Astrocyte of the cerebellum (primary cell): ENCODE results near the gene NAV1.
A peak's percentile ranks its signal among the peaks of the same experiment; 100 is the strongest.

Experiments used
- DNase-seq: peaks from one replicate; pipeline ENCODE4 v3.0.0-alpha.2; 2011; ENCODE audit warnings: low read depth
- H3K4me3 ChIP-seq: 2 replicates; pipeline ENCODE4 v1.5.1; 2011; ENCODE audit warnings: mild to moderate bottlenecking, low read depth, low read length, moderate library complexity
- in situ Hi-C: cut with HindIII; loops from 2 replicates; pipeline ENCODE4 v1.10.0; 2017; ENCODE audit warnings: low sequenced_read_pairs
- TF ChIP-seq, protein P1 (sequence below): IDR thresholded peaks from 2 replicates; pipeline ENCODE4 v1.5.1; 2012; ENCODE audit warnings: low read length, low read depth, moderate library complexity, mild to moderate bottlenecking; ENCODE audit errors: missing control alignments

The NAV1 gene

DNA sequence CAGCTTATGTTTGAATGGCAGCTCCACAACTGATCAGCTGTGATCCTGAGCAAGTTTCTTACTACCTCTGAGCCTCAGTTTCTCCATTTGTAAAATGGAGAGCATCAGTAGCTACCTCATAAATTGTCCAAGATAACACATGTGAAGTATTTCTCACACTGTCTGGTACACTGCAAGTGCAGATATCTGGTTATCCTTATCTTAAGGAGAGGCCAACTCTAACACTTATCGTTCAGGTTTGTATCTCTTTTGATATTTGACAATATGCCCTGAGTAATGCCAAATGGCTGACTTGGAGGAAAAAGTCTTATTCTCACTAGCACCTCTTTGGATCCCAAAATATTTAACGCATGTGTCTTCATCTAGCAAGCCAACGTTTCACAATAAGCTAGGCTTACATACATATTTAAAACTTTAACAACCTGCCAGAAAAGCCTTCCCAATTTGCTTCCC lies 34.7 kb upstream of the NAV1 start:
- peak overlapping the region; percentile 75 for H3K4me3 ChIP-seq
- no peak for DNase-seq
- in situ Hi-C loops = no loop called here
- TF ChIP-seq, protein P1, sequence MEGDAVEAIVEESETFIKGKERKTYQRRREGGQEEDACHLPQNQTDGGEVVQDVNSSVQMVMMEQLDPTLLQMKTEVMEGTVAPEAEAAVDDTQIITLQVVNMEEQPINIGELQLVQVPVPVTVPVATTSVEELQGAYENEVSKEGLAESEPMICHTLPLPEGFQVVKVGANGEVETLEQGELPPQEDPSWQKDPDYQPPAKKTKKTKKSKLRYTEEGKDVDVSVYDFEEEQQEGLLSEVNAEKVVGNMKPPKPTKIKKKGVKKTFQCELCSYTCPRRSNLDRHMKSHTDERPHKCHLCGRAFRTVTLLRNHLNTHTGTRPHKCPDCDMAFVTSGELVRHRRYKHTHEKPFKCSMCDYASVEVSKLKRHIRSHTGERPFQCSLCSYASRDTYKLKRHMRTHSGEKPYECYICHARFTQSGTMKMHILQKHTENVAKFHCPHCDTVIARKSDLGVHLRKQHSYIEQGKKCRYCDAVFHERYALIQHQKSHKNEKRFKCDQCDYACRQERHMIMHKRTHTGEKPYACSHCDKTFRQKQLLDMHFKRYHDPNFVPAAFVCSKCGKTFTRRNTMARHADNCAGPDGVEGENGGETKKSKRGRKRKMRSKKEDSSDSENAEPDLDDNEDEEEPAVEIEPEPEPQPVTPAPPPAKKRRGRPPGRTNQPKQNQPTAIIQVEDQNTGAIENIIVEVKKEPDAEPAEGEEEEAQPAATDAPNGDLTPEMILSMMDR = no peak

DNA sequence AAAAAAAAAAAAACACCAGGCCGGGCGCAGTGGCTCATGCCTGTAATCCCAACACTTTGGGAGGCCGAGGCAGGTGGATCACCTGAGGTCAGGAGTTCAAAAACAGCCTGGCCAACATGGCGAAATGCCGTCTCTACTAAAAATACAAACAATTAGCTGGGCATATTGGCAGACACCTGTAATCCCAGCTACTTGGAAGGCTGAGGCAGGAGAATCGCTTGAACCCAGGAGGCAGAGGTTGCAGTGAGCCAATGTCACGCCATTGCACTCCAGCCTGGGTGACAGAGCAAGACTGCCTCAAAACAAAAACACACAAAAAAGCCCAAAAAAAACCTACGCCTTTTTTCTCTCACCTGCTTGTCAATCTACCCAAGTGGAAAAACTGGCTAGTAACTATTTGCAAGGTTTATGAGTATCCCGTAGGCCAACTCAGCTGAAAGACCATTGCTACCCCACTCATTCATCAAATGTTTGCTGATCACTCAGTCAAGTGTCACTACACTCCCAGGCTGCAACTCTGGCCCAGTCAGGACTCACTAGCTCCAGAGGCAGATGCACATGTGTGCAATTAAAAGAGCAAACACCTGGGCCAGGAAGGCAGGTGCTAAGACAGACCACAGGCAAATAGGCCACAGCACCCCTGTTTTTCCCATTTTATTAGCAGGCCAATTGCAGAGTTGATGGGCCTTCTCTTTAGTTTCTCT lies 34.0 kb upstream of the NAV1 start:
- TF ChIP-seq, protein P1 = no peak
- in situ Hi-C loops = no loop called here
- no peak for DNase-seq
- peak overlapping the region; percentile 75 for H3K4me3 ChIP-seq

DNA sequence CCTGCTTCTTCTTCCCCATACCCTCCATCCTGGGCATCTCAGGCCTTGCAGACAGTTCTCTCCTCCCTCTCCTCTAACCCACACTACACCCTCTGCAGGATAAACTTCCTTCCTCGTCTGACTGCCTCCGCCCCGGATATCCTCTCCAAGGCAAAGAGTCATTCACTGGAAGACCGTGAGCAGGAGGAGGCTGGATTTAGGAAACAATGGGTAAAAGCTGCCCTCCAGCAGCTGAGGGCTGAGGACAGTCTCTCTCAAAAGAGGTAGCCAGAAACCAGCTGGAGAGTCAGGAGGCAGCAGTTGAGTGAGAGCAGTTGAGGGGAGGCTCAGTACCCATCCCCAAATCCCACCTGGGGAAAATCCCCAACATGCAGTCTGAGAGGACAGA lies 33.4 kb upstream of the NAV1 start:
- in situ Hi-C loops = no loop called here
- TF ChIP-seq, protein P1 = no peak
- H3K4me3 ChIP-seq = peak overlapping the region; percentile 75
- DNase-seq = no peak

DNA sequence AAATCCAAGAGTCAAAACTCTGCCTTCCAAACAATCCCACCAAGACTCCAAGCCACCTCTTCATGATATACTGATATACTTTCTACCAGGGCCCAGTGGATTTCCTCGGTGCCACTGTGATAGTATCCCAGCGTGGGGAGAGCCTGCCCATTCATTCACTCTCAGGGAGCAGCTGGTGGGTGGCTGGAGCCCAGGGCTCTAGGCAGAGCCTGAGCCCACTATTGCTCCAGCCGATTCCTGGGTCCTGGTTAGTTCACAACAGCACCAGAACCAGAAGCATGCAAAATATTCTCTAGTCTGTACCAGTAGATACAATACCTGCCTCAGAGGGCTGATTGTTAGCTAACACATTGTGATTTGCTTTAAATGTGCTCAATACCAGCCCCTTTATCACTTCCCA lies 32.8 kb upstream of the NAV1 start:
- TF ChIP-seq, protein P1 = no peak
- in situ Hi-C loops = no loop called here
- DNase-seq = no peak
- H3K4me3 ChIP-seq = peak overlapping the region; percentile 75

DNA sequence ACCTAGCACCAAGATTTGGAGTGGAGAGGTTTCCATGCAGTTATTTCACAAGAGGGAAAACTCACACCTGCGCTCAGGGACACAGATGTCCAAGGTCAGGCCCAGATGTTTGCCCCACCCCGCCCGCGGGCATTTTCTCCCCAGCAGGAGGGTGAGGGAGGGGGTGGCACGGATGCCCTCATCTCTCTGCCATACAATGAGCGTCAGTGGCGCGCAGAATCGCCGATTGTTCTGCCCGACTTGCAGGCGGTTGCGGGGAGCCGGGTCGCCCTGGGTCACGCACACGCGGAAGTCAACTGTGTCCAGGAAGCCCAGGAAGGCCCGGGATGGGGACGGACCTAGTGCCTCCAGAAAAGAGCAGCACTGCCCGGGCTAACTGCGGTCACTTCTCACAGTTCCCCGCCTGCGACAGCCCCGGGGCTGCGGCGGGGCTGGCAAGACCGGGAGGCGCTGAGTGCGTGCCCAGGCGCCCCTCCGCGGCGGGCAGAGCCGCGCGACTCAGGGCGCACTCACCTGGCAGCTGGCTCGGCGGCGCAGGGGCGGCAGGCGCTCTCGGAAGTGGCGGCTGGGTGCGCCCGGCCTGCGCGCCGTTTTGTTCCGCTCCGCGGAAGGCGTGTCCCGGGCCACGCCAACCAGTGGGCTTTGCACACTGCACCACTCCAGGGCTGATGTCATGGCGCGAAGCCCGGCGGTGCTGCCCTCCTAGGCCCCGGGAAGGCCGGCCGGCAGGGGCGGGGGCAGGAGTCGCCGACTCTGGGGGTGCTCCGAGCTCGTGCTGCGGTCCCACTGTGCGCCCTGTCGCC lies 32.2 kb upstream of the NAV1 start, which contains the start of gene CSRP1:
Gene CSRP1, minus strand, starts transcription at position 567 of the 803 bp plus-strand sequence. CDS start 10,820 bp downstream, outside the sequence.
- in situ Hi-C loops = no loop called here
- TF ChIP-seq, protein P1 = no peak
- peak within 1 kb of the TSS; percentile 75 for H3K4me3 ChIP-seq
- DNase-seq = peak; percentile 55

DNA sequence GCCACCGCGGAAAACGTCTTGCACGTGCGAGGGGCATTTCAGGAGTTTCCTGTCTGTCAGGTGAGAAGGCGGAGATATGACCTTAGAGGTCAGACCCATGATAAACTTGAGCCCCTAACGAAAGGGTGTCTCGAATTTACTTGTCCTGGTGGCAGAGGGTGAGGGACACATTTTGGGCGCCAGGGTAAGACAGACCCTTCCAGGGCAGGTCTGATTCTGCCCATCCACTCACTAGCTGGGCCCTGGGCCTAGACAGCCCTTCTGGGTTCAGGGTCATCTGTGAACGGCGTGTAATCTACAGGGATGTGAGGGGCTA lies 31.6 kb upstream of the NAV1 start:
- DNase-seq = no peak
- in situ Hi-C loops = no loop called here
- peak overlapping the region; percentile 75 for H3K4me3 ChIP-seq
- TF ChIP-seq, protein P1 = no peak
